Naive thymus-derived CD4-positive, alpha-beta T cell (primary cell): ENCODE results near the gene PEX5L. TPM values are rescaled to one million over a fixed set of nuclear protein-coding genes. Genes with fewer than 3 reads are reported as not detected.

Source experiments
- ATAC-seq: fragments of 150-1000 bp; cut with Tn5 transposase; 2 replicates; pipeline ENCODE4 v1.10.0; 2021; ENCODE audit warnings: mild to moderate bottlenecking, moderate library complexity
- CTCF ChIA-PET: fragments of 350-600 bp; sonication (Branson Sonifier 250); formaldehyde crosslinking; loops from one replicate; lab custom pipeline; 2021; ENCODE audit warnings: antibody characterized with exemption; lab: Charles Lee
- POLR2A ChIA-PET: fragments of 350-600 bp; sonication (Branson Sonifier 250); formaldehyde crosslinking; loops from one replicate; lab custom pipeline; 2021; ENCODE audit warnings: antibody characterized with exemption, inconsistent platforms; lab: Charles Lee
- DNase-seq, 9 donors: peaks; one replicate each; pipeline versions ENCODE4 v3.0.0 to v3.0.0-alpha.2; 2020 to 2022; ENCODE audit warnings: mixed read lengths in 1 of 9
- H3K27ac ChIP-seq: one replicate; pipeline ENCODE4 v1.7.0; 2013; ENCODE audit warnings: mild to moderate bottlenecking, low read depth, low read length, moderate library complexity
- H3K27me3 ChIP-seq, 2 donors: one replicate each; pipeline ENCODE4 v1.7.0; 2013; ENCODE audit warnings: low read length in 2 of 2, mild to moderate bottlenecking in 2 of 2, moderate library complexity in 2 of 2; ENCODE audit not compliant: control insufficient read depth in 2 of 2, insufficient read depth in 2 of 2
- H3K36me3 ChIP-seq, 3 experiments: 1 replicate in 2 of 3; 2 replicates in 1 of 3; pipeline ENCODE4 v1.7.0; 2013; ENCODE audit warnings: low read length in 3 of 3, mild to moderate bottlenecking in 3 of 3, moderate library complexity in 1 of 3; ENCODE audit not compliant: insufficient read depth in 3 of 3, control insufficient read depth in 2 of 3
- H3K4me1 ChIP-seq, 2 donors: one replicate each; pipeline ENCODE4 v1.7.0; 2013; ENCODE audit warnings: low read length in 2 of 2, mild to moderate bottlenecking in 2 of 2, moderate library complexity in 1 of 2; ENCODE audit not compliant: control insufficient read depth in 2 of 2, insufficient read depth in 2 of 2
- H3K4me3 ChIP-seq: 2 replicates; pipeline ENCODE4 v1.7.0; 2013; ENCODE audit warnings: mild to moderate bottlenecking, low read length
- H3K9me3 ChIP-seq, 3 experiments: 1 replicate in 2 of 3; 2 replicates in 1 of 3; pipeline ENCODE4 v1.7.0; 2013; ENCODE audit warnings: low read length in 3 of 3; ENCODE audit not compliant: control insufficient read depth in 2 of 3
- H3K27ac Mint-ChIP-seq, 9 donors: one replicate each; pipeline ENCODE4 v1.8.0; 2020 to 2022; ENCODE audit warnings: mixed read lengths in 9 of 9, mild to moderate bottlenecking in 8 of 9, moderate library complexity in 5 of 9, inconsistent platforms in 2 of 9
- H3K27me3 Mint-ChIP-seq, 5 donors: one replicate each; pipeline ENCODE4 v1.8.0; 2021 to 2022; ENCODE audit warnings: mixed read lengths in 5 of 5, mild to moderate bottlenecking in 1 of 5
- H3K36me3 Mint-ChIP-seq, 5 donors: one replicate each; pipeline ENCODE4 v1.8.0; 2020 to 2022; ENCODE audit warnings: mixed read lengths in 5 of 5, mild to moderate bottlenecking in 3 of 5, inconsistent platforms in 1 of 5
- H3K4me1 Mint-ChIP-seq, 7 donors: one replicate each; pipeline ENCODE4 v1.8.0; 2020 to 2022; ENCODE audit warnings: mixed read lengths in 7 of 7, mild to moderate bottlenecking in 3 of 7, inconsistent platforms in 1 of 7
- H3K4me3 Mint-ChIP-seq, 10 donors: one replicate each; pipeline ENCODE4 v1.8.0; 2020 to 2022; ENCODE audit warnings: mild to moderate bottlenecking in 10 of 10, mixed read lengths in 10 of 10, moderate library complexity in 6 of 10, inconsistent platforms in 2 of 10
- H3K9me3 Mint-ChIP-seq, 11 donors: one replicate each; pipeline ENCODE4 v1.8.0; 2020 to 2022; ENCODE audit warnings: mixed read lengths in 11 of 11, mild to moderate bottlenecking in 4 of 11, inconsistent platforms in 1 of 11, moderate library complexity in 1 of 11
- intact Hi-C, 2 donors: fragments of 100-400 bp; cut with micrococcal nuclease; formaldehyde crosslinking; loops; one replicate each; pipeline ENCODE4 v1.15.1; 2023
- polyA plus RNA-seq, 2 donors: library from polyadenylated mRNA; unstranded; fragments of 300-500 nt; fragmentation: Illumina TruSeq; gene quantifications; one replicate each; pipeline ENCODE4 v1.2.3, GENCODE V29; 2021
- total RNA-seq, 6 experiments: library from RNA in 5 of 6; stranded (reverse) in 5 of 6; gene quantifications; 1 replicate in 5 of 6; 2 replicates in 1 of 6; pipeline ENCODE4 v1.2.3 and lab custom pipeline; 2021 to 2026

The PEX5L gene
- total and polyA plus RNA-seq, 7 experiments from 2014 or later, result 0.08 to 0.46 TPM; not detected in 5

DNA sequence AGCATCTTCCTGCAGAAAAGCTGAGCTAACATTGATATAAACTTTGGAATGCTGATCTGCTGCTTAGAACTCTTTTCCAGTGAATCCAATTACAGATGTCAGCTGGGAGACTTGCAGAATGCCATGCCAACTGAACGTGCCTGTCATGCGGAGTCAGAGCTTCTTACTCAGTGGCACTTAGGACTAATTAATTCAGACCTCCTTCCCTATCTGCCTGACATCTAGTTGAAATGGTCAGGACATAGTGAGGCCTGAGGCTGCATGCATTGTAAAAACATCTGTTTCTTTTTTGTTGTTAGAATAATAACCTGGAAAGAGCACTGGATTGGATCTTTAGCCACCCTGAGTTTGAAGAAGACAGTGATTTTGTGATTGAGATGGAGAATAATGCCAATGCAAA, 271.3 kb downstream of the PEX5L start:
- Histone ChIP-seq H3K9me3 (no peaks in the 10 kb centered on the region), H3K27me3 (no peaks in the 10 kb centered on the region), H3K4me3 (no peak overlapping the region), H3K4me1 (no peaks in the 10 kb centered on the region), H3K36me3 (peaks cover 0 to 36% (median 0%) of the 10 kb centered on the region in 3 experiments), H3K27ac (no peak overlapping the region)
- Mint-ChIP-seq H3K4me3 (no peak overlapping the region), H3K9me3 (no peaks in the 10 kb centered on the region), H3K27me3 (no peaks in the 10 kb centered on the region), H3K4me1 (peaks cover 0 to 3% (median 0%) of the 10 kb centered on the region in 7 donors), H3K36me3 (peaks cover 10 to 69% (median 41%) of the 10 kb centered on the region in 5 donors), H3K27ac (no peak overlapping the region)
- POLR2A ChIA-PET, result no interaction called here
- no peak for DNase-seq
- no peak for ATAC-seq
- intact Hi-C loops, result no loop called here
- CTCF ChIA-PET, result no interaction called here

DNA sequence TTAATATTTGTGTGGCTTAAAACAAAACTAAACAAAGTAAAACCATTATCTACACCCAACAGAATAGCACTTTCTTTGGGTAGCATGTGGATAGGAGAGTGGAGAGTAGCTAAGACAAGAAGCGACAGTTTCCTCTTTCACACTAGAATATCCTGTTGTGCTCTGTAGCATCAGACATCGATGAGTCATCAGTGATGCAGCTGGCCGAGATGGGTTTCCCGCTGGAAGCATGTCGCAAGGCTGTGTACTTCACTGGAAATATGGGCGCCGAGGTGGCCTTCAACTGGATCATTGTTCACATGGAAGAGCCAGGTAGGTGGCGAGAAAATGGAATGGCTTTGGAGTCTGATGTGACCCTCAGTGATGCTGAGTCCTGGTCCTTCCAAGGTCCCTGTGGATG, 275.8 kb downstream of the PEX5L start:
- Histone ChIP-seq H3K4me3 (no peak overlapping the region), H3K4me1 (no peaks in the 10 kb centered on the region), H3K27ac (no peak overlapping the region), H3K27me3 (no peaks in the 10 kb centered on the region), H3K9me3 (no peaks in the 10 kb centered on the region), H3K36me3 (peaks cover 0 to 23% (median 0%) of the 10 kb centered on the region in 3 experiments)
- Mint-ChIP-seq H3K4me1 (peaks cover 0 to 3% (median 0%) of the 10 kb centered on the region in 7 donors), H3K27me3 (no peaks in the 10 kb centered on the region), H3K4me3 (no peak overlapping the region), H3K9me3 (no peaks in the 10 kb centered on the region), H3K36me3 (peaks cover 6 to 81% (median 49%) of the 10 kb centered on the region in 5 donors), H3K27ac (no peak overlapping the region)
- intact Hi-C loops, result no loop called here
- ChIA-PET POLR2A (no interaction called here), CTCF (no interaction called here)
- DNase-seq (no peak), ATAC-seq (no peak)

DNA sequence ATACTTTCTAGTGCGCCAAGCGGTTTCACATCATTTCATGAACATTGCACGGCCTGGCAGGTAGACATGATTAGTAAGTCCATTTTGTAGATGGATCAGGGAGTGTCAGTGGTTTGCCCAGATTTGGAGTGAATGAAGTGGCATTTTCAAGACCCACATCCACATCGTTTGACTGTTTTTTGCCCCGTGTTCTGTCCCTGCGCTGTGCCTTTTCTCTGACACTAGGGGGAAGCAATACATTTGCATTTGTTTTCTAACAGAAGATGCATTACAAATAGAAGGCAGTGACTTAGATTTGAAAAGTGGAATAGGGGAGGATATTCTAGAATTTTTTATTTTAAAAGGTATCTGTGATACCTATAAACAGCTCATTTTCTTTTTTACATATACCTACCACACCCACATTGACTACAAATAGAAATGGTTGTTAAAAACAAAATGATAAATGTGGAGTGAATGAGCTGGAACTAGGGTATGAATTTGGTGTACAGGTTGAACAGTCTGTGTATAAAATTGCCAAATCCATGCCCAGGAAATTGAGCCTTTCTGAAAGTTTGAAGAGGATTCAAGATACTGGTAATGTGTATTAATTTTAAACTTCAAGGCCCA, 285.9 kb downstream of the PEX5L start:
- ATAC-seq (no peak), DNase-seq (peak in 1 of 9 donors; percentile 1)
- no peaks in the 10 kb centered on the region for H3K27me3 Mint-ChIP-seq

DNA sequence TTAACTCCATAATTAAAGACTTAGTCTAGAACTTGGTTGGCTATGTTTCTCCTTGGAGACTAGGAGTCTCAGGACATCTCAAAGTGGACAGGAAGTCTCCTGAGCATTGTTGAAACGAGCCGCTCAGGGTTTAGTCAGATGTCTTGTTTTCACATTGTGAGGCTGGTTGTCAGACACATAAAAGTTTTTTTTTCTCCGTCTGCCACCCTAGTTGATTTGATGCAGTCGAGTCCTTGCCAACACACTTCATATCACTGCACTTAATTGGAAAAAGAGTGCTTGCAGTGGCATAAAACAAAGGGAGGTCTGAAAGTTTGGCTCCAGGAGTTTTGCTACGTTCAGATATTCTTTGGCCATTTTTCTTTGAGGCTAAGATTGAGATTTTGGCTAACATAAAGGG, 291.0 kb downstream of the PEX5L start:
- CTCF ChIA-PET, result no interaction called here
- POLR2A ChIA-PET, result no interaction called here
- H3K27ac Mint-ChIP-seq, result no peak overlapping the region
- peaks cover 0 to 10% (median 0%) of the 10 kb centered on the region in 7 donors for H3K4me1 Mint-ChIP-seq
- no peaks in the 10 kb centered on the region for H3K27me3 Mint-ChIP-seq
- Histone ChIP-seq H3K4me1 (no peaks in the 10 kb centered on the region), H3K36me3 (peaks cover 0 to 23% (median 0%) of the 10 kb centered on the region in 3 experiments), H3K4me3 (no peak overlapping the region), H3K27me3 (no peaks in the 10 kb centered on the region), H3K9me3 (no peaks in the 10 kb centered on the region), H3K27ac (no peak overlapping the region)
- peaks cover 3 to 41% (median 21%) of the 10 kb centered on the region in 5 donors for H3K36me3 Mint-ChIP-seq
- DNase-seq (no peak), ATAC-seq (no peak)
- intact Hi-C loops, result no loop called here
- H3K9me3 Mint-ChIP-seq, result no peaks in the 10 kb centered on the region
- H3K4me3 Mint-ChIP-seq, result no peak overlapping the region

More for the DNA sequence above, 285.9 kb downstream of the PEX5L start:
- Mint-ChIP-seq H3K9me3 (no peaks in the 10 kb centered on the region), H3K36me3 (peaks cover 0 to 43% (median 17%) of the 10 kb centered on the region in 5 donors), H3K4me1 (no peaks in the 10 kb centered on the region), H3K27ac (peak overlapping the region in 1 of 9 donors; percentile 11), H3K4me3 (no peak overlapping the region)
- Histone ChIP-seq H3K27me3 (no peaks in the 10 kb centered on the region), H3K36me3 (peaks cover 0 to 9% (median 0%) of the 10 kb centered on the region in 3 experiments), H3K4me3 (no peak overlapping the region), H3K27ac (no peak overlapping the region), H3K9me3 (no peaks in the 10 kb centered on the region), H3K4me1 (no peaks in the 10 kb centered on the region)
- ChIA-PET POLR2A (no interaction called here), CTCF (no interaction called here)
- intact Hi-C loops, result no loop called here

DNA sequence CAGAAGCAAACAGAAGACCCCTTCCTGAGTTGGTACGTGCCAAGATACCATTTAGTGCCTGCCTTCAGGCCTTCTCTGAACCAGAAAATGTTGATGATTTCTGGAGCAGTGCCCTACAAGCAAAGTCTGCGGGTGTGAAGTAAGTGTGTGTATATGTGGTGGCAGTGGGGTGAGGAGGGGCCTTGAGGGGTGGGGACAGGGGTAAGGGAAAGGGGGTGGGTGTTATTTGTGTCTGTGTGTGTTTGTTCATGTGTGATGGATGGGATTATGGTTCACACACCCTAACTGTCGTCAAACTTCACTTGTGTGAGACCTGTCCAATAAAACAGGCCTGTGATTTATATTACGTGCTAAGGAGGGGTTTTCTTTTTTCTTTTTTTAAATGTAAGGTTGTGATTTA, 291.7 kb downstream of the PEX5L start:
- Mint-ChIP-seq H3K36me3 (peaks cover 3 to 46% (median 26%) of the 10 kb centered on the region in 5 donors), H3K4me1 (peaks cover 0 to 11% (median 0%) of the 10 kb centered on the region in 7 donors), H3K9me3 (no peaks in the 10 kb centered on the region), H3K27me3 (no peaks in the 10 kb centered on the region), H3K4me3 (no peak overlapping the region), H3K27ac (peak overlapping the region in 1 of 9 donors; percentile 12)
- ATAC-seq, result no peak
- Histone ChIP-seq H3K27ac (no peak overlapping the region), H3K4me1 (no peaks in the 10 kb centered on the region), H3K36me3 (peaks cover 0 to 26% (median 0%) of the 10 kb centered on the region in 3 experiments), H3K4me3 (no peak overlapping the region), H3K9me3 (no peaks in the 10 kb centered on the region), H3K27me3 (no peaks in the 10 kb centered on the region)
- intact Hi-C loops, result no loop called here
- ChIA-PET CTCF (no interaction called here), POLR2A (no interaction called here)
- DNase-seq, result no peak
